WI38 (cell line): ENCODE measurements around the gene MAP2.

Experiments used
- H3K4me3 ChIP-seq: 2 replicates; pipeline ENCODE4 v1.5.1; 2011; ENCODE audit warnings: low read depth, mild to moderate bottlenecking, control low read depth, low read length
- CTCF ChIP-seq: IDR thresholded peaks from 2 replicates; pipeline ENCODE4 v1.5.1; 2012; ENCODE audit warnings: low read depth, mild to moderate bottlenecking, control low read depth, low read length

The MAP2 gene

GRCh38 chr2:209609531-209609930 is 185.7 kb downstream of the MAP2 start:
- H3K4me3 ChIP-seq: no peak overlapping the region
- TF ChIP-seq CTCF: no peak

DNA sequence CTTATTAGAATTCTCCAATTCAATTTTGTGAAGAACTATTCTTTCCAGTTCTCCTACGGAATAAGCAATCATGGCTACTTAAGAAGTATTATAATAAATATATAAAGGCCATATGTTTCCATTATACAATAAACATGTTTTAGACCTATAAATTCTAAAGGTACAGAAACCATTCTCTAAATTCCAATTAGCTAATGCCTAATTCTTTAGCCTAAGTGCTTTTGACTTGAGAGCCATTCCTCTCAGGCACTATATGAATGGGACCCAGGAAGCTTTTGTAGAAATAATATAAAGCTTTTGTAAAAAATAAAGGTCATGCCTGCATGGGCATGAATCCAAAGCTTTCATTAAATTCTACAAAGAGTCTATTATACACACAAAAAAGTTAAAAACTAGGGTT is 186.8 kb downstream of the MAP2 start:
- H3K4me3 ChIP-seq: no peak overlapping the region
- TF ChIP-seq CTCF: no peak

DNA sequence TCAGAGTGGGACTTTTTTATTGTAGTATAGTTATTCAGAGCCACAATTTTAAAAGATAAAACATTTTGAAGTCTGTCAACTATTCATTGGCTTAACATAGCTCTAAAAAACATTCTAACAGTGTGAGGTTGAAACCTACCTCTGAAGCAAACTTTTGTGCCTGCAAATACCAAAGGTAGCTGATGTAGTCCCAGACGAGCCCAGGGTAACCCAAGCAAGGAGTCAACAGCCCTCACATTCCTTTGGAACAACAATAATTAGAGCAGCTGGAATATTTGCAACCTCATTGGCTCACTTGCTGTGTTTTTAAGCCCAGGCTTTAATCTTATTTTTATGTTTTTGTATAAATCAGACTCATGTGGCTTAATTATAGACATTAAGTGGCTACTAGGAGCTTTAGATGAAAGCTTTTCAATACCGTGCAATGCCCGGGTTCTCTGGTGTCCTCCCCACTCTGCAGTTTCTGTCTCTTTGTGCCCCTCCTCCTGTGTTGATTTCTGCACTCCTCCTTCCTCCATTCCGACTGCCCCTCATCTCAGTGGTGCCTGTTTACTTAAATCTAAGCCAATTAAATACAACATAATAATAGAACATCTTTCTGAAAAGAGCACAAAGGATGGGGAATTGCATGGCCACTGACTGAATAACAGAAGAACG is 189.9 kb downstream of the MAP2 start:
- no peak for TF ChIP-seq CTCF
- no peak overlapping the region for H3K4me3 ChIP-seq

DNA sequence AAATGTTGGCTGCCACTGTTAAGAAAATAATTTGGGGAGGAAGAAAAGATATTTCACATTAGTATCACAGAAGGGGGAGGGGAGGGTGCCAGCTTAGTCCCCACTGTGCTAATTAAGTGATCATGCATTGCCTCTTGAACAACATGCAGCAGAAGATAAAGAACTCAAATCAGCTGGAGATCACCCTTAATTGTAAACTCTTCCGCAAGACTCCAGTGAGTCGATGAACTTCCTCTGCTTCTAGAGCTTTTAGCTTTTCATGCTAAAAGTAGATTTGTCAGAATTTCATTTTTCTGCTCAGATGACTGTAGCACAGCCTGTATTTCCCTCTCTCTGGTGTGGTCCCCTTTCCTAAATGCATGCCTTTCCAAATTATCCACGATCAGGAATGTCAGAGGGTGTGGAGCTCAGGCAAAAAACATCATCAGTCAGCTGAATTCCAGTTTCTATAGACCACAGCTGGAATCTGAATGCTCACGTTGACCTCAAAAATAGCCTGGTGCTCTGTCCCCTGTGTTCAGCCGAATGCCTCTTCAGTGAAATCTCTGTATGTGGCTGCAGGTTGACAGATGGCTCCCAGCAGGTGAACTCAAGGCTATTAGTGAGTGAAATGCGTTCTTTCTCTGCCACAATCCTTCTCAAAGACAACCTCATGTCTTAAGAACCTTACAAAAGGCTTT is 191.0 kb downstream of the MAP2 start:
- H3K4me3 ChIP-seq: no peak overlapping the region
- no peak for TF ChIP-seq CTCF

DNA sequence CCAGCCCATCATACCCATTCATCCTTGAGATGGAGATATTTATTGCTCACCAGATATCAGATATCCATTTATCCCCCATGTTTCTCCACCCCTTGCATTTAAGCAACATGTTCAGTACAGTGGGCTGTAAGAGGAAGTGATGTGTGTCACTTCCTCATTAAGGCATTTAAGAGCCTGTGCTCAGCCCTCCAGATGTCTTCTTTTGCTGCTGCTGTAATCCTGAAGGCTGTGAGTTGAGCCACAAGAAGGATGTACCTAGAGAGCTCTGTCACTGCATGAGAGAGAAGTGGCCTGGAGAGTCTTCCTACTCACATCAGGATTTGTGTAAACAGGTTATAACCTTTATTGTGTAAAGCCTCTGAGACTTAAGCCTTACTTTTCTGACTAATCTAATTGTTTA is 195.9 kb downstream of the MAP2 start:
- TF ChIP-seq CTCF: no peak
- H3K4me3 ChIP-seq: no peak overlapping the region

- no peak overlapping the region for H3K4me3 ChIP-seq
- no peak for TF ChIP-seq CTCF
Measured at GRCh38 chr2:209624192-209624938, 200.5 kb downstream of the MAP2 start.

- TF ChIP-seq CTCF: no peak
- H3K4me3 ChIP-seq: no peak overlapping the region
Measured at GRCh38 chr2:209629597-209629996, 205.8 kb downstream of the MAP2 start.
